Measurements from ENCODE around the gene HELZ2.

GRCh38 chr20:63617876-63618265, 43.8 kb upstream of the HELZ2 start:
- TF ChIP-seq CTCF (conservative IDR thresholded peaks at IDR 0.05) (no peak), ZFX (IDR thresholded peaks at IDR 0.05) (no peak)
